ENCODE results near the gene COA7. TPM values are rescaled to one million over a fixed set of nuclear protein-coding genes. Genes with fewer than 3 reads are reported as not detected.

Gene COA7
- total RNA-seq, 1 donor from 2014 or later: 8.3 TPM

DNA sequence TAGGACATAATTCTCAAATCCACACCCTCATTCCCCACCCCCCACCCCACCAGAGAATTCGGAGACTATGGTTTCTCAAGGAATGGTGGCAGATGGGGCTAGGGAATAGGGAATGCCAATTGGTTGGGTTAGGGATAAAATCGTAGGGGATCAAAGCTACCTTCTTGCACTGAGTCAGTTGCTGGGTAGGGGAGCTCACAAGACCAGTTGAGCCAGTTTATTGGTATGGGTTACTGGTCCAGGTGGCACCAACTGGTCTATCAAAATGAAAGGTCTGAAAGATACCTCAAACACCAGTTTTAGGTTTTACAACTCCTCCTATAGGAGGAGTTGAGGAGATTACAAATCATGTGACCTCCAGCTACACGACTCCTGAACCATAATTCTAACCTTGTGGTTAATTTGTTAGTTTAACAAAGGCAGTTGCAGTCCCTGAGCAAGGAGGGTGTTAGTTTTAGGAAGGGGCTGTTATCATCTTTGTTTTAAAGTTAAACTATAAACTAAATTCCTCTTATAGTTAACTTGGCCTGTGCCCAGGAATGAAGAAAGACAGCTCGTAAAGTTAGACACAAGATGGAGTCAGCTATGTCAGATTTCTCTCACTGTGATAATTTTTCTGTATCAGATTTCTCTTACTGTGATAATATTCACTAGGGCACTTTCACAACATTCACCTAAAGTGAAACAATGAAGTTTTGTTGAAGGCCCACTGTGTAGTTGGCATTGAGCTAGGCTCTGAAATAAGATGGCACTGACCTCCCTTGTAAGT lies 62.6 kb downstream of the COA7 start:
- no peak for DNase-seq (ENCODE audit: low read depth in 2 of 2)

Other genes starting within 250 kb of the COA7 start
- 13.7 and 16.6 TPM in 2 replicates for gene TUT4, start 145.3 kb downstream of the COA7 start, total RNA-seq
- gene GPX7, start 96.0 kb downstream of the COA7 start, total RNA-seq: 15.0 and 20.7 TPM in 2 replicates
- gene SHISAL2A, start 65.2 kb downstream of the COA7 start, total RNA-seq: not detected in 2 replicates
- 29.5 and 30.8 TPM in 2 replicates for gene ZYG11B, start 28.1 kb upstream of the COA7 start, total RNA-seq
- 0.13 TPM in 2 replicates for gene ZYG11A, start 144.4 kb upstream of the COA7 start, total RNA-seq
- 7.3 and 10.0 TPM in 2 replicates for gene ECHDC2, start 223.4 kb upstream of the COA7 start, total RNA-seq
- 86.7 and 100 TPM in 2 replicates for gene SCP2, start 228.9 kb upstream of the COA7 start, total RNA-seq